ENCODE results near the gene NOP14.

Gene NOP14

DNA sequence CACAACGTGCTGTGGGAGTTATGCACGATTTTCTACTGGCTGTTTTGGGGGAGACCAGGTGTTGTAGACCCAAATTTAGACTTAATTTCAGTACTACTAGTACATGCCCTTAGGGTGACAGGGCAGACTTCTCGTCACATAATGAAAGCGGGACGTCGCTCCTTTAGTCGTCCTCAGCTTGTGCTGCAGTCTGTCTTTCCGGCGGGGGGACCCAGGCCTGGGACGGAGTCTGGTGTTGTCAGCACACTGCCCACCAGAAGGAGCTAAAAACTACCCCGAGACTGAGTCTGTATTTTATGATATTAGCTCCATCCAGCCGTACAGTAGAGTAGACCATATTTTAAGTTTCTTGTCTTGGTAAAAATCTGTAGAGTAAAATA is 35.5 kb downstream of the NOP14 start:
- TF ChIP-seq CTCF (IDR thresholded peaks at IDR 0.05) = no peak

DNA sequence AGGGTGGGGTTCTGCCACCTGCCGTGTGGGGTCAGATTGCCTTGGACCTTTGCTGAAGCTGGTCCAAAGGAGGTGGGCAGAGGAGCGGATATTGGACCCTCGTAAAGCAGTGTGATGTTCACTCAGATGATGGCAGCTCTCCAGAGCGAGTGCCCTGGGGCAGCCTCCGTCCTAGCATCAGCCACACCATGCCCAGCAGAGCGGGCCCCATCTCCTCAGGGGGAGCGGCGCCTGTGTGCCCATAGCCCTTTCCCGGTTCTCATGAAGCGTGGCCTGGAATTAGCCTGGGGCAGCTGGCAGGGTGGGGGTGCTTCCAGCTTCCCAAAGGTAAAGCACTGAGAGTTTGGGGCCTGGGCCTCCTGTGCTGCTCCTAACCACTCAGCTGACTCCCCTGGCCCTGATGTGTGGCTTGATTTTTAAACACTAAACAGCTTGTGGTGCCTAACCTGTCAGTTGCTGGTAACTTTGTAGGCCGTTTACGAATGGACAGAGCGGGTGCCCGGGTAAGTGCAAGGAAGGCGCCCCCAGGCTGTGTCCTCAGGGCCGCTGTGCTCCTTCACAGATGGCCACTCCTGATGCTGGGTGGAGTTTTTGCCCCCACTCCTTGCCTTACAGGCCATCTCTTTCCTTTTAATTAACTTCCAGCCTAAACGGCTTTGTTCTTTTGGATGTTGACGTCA is 36.0 kb downstream of the NOP14 start:
- no peak for TF ChIP-seq CTCF (IDR thresholded peaks at IDR 0.05)

GRCh38 chr4:2925931-2926860 is 37.0 kb downstream of the NOP14 start:
- TF ChIP-seq CTCF (IDR thresholded peaks at IDR 0.05) = no peak

- TF ChIP-seq CTCF (IDR thresholded peaks at IDR 0.05) = no peak
Observed at GRCh38 chr4:2925496-2925895, 37.7 kb downstream of the NOP14 start.

DNA sequence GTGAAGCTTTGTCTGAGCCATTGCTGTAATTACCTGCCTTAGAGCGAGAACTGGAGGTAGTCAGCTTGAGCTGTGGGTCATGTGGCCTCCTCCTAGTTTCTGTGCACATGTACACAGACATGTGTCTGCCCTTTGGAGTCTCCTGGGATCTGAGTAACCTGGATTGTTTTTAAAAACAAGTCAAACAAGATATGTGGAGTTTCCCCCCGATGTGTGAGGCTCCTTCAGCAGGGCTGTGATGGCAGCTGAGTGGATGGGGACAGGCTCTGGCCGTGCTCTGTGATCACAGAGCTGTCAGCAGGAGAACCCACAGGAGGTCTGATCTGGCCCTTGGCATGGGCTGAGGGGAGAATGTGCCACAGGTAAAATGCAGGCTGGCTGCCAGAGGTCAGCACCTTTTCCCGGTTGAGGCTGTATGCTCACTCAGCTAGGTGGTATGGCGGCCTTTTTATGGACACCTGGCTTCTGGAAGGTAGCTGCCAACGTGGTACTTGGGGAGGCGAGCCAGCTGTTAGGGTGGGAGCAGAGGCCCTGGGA is 38.4 kb downstream of the NOP14 start:
- TF ChIP-seq CTCF (IDR thresholded peaks at IDR 0.05) = no peak

DNA sequence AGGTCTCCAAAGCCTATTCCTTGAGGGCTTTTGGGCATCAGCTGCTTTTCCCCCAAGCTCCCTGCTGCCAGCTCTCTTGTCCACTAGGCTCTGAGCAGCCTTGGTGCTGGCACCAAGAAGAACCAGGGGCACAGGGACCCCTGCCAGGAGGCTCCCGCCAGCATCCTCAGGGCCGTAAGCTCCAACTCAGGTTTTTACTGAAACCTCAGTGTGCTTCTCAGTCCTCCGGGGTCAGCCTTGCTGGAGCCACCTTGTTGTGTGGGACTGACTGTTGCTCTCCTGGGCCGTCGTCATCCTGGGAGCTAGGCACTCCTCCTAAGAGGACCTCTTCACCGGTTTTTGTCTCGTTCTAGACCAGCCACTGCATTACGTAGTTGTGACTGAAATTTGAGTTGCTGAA is 38.9 kb downstream of the NOP14 start:
- no peak for TF ChIP-seq CTCF (IDR thresholded peaks at IDR 0.05)

DNA sequence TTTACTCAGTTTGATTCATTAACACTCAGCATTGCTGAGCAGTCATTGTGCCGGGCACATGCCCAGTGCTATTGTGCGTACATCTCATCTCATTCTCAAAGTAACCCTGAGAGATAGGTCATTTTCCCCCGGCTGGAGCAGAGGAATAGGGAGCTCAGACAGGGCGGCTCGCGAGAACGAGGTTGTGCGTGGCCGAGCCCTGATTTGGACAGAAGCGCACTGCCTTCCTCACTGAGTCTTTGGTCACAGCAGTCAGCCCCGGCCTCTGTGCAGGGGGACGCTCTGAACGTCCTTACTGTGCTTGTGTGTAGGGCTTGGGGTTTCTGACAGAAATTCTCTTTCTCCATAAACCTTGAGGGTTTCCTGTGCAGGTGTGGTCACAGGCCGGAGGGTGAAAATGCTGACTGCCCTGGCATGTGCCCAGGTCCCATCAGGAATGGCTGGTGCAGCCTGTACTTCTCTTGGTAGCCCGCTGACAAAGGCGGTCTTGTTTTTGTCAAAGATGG is 39.5 kb downstream of the NOP14 start:
- TF ChIP-seq CTCF (IDR thresholded peaks at IDR 0.05) = no peak

Measured in LNCAP (cell line).